HCT116 (cell line): ENCODE data around the gene CCDC92B. TPM values are rescaled to one million over a fixed set of nuclear protein-coding genes. Genes with fewer than 3 reads are reported as not detected.

Experiments used
- ATAC-seq: fragments of 200-7000 bp; cut with Tn5 transposase; 2 replicates; pipeline ENCODE4 v1.9.1; 2020; ENCODE audit warnings: mild to moderate bottlenecking, moderate library complexity
- BruUV-seq: library from RNA; stranded (reverse); fragments of 400-500 nt; replicated peaks from 2 replicates; lab custom pipeline; 2021; lab: Mats Ljungman, UMichigan
- CTCF ChIA-PET: fragments of 300-600 bp; sonication (Branson Sonifier 250); formaldehyde crosslinking; loops from one replicate; lab custom pipeline; 2021; ENCODE audit warnings: antibody characterized with exemption; lab: Charles Lee
- POLR2A ChIA-PET: fragments of 300-600, 350-600 bp; sonication (Branson Sonifier 250); formaldehyde crosslinking; loops from one replicate; lab custom pipeline; 2021; ENCODE audit warnings: antibody characterized with exemption; lab: Charles Lee
- RAD21 ChIA-PET, 2 experiments: fragments of 300-600 bp; sonication (Branson Sonifier 250); formaldehyde crosslinking; loops; one replicate each; lab custom pipeline; 2023; ENCODE audit warnings: low total read pairs in 2 of 2; ENCODE audit not compliant: uncharacterized antibody in 2 of 2, unreplicated experiment in 2 of 2, low non-redundant PET in 1 of 2; lab: Charles Lee
- DNase-seq: peaks from one replicate; pipeline ENCODE4 v3.0.0-alpha.2; 2010; ENCODE audit warnings: low read depth, low spot score
- H2AFZ ChIP-seq: fragments of 200-600 bp; shearing (Covaris generic), sonication (generic); 2 replicates; pipeline ENCODE4 v1.6.1; 2017; ENCODE audit warnings: low read depth, mixed run types, mixed read lengths, antibody characterized with exemption, low read length; ENCODE audit not compliant: poor library complexity, severe bottlenecking
- H3K27ac ChIP-seq: 2 replicates; pipeline ENCODE4 v1.5.1; 2012; ENCODE audit warnings: low read depth, low read length
- H3K27me3 ChIP-seq: fragments of 200-600 bp; sonication (generic); 2 replicates; pipeline ENCODE4 v1.6.1; 2016; ENCODE audit warnings: mixed run types, low read length, mixed read lengths; ENCODE audit not compliant: insufficient read depth
- H3K36me3 ChIP-seq, 2 experiments: fragments of 200-500 bp in 1 of 2; fragments of 200-600 bp in 1 of 2; sonication (Bioruptor generic) in 1 of 2; sonication (generic) in 1 of 2; 2 replicates each; pipeline versions ENCODE4 v1.5.1 to v1.6.1; 2014 to 2016; ENCODE audit warnings: low read length in 2 of 2, inconsistent platforms in 1 of 2, mixed read lengths in 1 of 2, mixed run types in 1 of 2; ENCODE audit not compliant: insufficient read depth in 2 of 2, control insufficient read depth in 1 of 2
- H3K4me1 ChIP-seq, 2 experiments: fragments of 200-600 bp in 1 of 2; sonication (generic) in 1 of 2; 2 replicates each; pipeline versions ENCODE4 v1.5.1 to v1.6.1; 2012 to 2017; ENCODE audit warnings: low read length in 2 of 2, inconsistent platforms in 1 of 2, mild to moderate bottlenecking in 1 of 2, mixed read lengths in 1 of 2, mixed run types in 1 of 2, moderate library complexity in 1 of 2; ENCODE audit not compliant: insufficient read depth in 2 of 2, control insufficient read depth in 1 of 2
- H3K4me2 ChIP-seq: fragments of 200-600 bp; sonication (generic); 2 replicates; pipeline ENCODE4 v1.6.1; 2017; ENCODE audit warnings: mixed run types, low read length, mixed read lengths
- H3K4me3 ChIP-seq, 2 experiments: fragments of 200-600 bp in 1 of 2; sonication (generic) in 1 of 2; replicated peaks in 1 of 2; 2 replicates each; pipeline ENCODE4 v1.5.1; 2011 to 2016; ENCODE audit warnings: low read length in 2 of 2, control low read depth in 1 of 2, low read depth in 1 of 2, mild to moderate bottlenecking in 1 of 2, mixed read lengths in 1 of 2, mixed run types in 1 of 2
- H3K79me2 ChIP-seq: fragments of 200-600 bp; sonication (generic); 2 replicates; pipeline ENCODE4 v1.6.1; 2017; ENCODE audit warnings: mild to moderate bottlenecking, mixed run types, low read length, moderate library complexity, mixed read lengths; ENCODE audit not compliant: insufficient read depth
- H3K9ac ChIP-seq: fragments of 200-600 bp; sonication (generic); 2 replicates; pipeline ENCODE4 v1.6.1; 2016; ENCODE audit warnings: low read length, mixed read lengths
- H3K9me2 ChIP-seq: fragments of 200-600 bp; sonication (generic), shearing (Covaris generic); 2 replicates; pipeline ENCODE4 v1.6.1; 2017; ENCODE audit warnings: mixed run types, mild to moderate bottlenecking, moderate library complexity; ENCODE audit not compliant: insufficient read depth
- H3K9me3 ChIP-seq, 2 experiments: fragments of 200-500 bp in 1 of 2; fragments of 200-600 bp in 1 of 2; sonication (Bioruptor generic) in 1 of 2; sonication (generic) in 1 of 2; 2 replicates each; pipeline ENCODE4 v1.6.1; 2014 to 2017; ENCODE audit warnings: low read length in 2 of 2, mixed read lengths in 2 of 2, inconsistent platforms in 1 of 2, low read depth in 1 of 2, mild to moderate bottlenecking in 1 of 2, mixed run types in 1 of 2, moderate library complexity in 1 of 2; ENCODE audit not compliant: control insufficient read depth in 1 of 2, insufficient read depth in 1 of 2
- H4K20me1 ChIP-seq: fragments of 200-600 bp; sonication (generic), shearing (Covaris generic); 2 replicates; pipeline ENCODE4 v1.6.1; 2017; ENCODE audit warnings: mixed run types, mild to moderate bottlenecking, moderate library complexity; ENCODE audit not compliant: insufficient read depth
- CEBPB ChIP-seq: IDR thresholded peaks from 2 replicates; pipeline ENCODE4 v1.6.1; 2012; ENCODE audit warnings: low read depth
- EZH2 ChIP-seq: fragments of 200-600 bp; sonication (generic); IDR thresholded peaks from 2 replicates; pipeline ENCODE4 v1.6.1; 2017; ENCODE audit warnings: antibody characterized with exemption, mixed run types
- EZH2phosphoT487 ChIP-seq: fragments of 200-600 bp; IDR thresholded peaks from 2 replicates; pipeline ENCODE4 v1.6.1; 2018; ENCODE audit warnings: antibody characterized with exemption, borderline replicate concordance
- POLR2A ChIP-seq: IDR thresholded peaks from 2 replicates; pipeline ENCODE4 v1.7.0; 2011; ENCODE audit warnings: borderline replicate concordance; ENCODE audit not compliant: insufficient read depth, insufficient read length; ENCODE audit errors: extremely low read depth
- RAD21 ChIP-seq: IDR thresholded peaks from 2 replicates; pipeline ENCODE4 v1.6.1; 2012; ENCODE audit warnings: low read depth, mild to moderate bottlenecking
- intact Hi-C: fragments of 100-400 bp; cut with micrococcal nuclease; formaldehyde crosslinking; loops from 2 replicates; pipeline ENCODE4 v1.10.0; 2022
- total RNA-seq: library from RNA; stranded (reverse); gene quantifications from one replicate; pipeline ENCODE4 v1.2.1, GENCODE V29; 2021; ENCODE audit not compliant: unreplicated experiment
- TF ChIP-seq, protein P1 (sequence below), 3 experiments: fragments of 200-600 bp in 1 of 3; sonication (generic) in 1 of 3; IDR thresholded peaks in 2 of 3; conservative IDR thresholded peaks in 1 of 3; 2 replicates each; pipeline ENCODE4 v1.5.1; 2012 to 2017; ENCODE audit warnings: low read depth in 2 of 3, low read length in 2 of 3, antibody characterized with exemption in 1 of 3, borderline replicate concordance in 1 of 3, control low read depth in 1 of 3, mild to moderate bottlenecking in 1 of 3, mixed read lengths in 1 of 3, mixed run types in 1 of 3, moderate library complexity in 1 of 3; ENCODE audit not compliant: insufficient read depth in 1 of 3
- TF ChIP-seq, protein P2 (sequence below): IDR thresholded peaks from 2 replicates; pipeline ENCODE4 v1.6.1; 2012

The CCDC92B gene
- total RNA-seq, 1 experiment from 2014 or later, result 0.17 TPM

DNA sequence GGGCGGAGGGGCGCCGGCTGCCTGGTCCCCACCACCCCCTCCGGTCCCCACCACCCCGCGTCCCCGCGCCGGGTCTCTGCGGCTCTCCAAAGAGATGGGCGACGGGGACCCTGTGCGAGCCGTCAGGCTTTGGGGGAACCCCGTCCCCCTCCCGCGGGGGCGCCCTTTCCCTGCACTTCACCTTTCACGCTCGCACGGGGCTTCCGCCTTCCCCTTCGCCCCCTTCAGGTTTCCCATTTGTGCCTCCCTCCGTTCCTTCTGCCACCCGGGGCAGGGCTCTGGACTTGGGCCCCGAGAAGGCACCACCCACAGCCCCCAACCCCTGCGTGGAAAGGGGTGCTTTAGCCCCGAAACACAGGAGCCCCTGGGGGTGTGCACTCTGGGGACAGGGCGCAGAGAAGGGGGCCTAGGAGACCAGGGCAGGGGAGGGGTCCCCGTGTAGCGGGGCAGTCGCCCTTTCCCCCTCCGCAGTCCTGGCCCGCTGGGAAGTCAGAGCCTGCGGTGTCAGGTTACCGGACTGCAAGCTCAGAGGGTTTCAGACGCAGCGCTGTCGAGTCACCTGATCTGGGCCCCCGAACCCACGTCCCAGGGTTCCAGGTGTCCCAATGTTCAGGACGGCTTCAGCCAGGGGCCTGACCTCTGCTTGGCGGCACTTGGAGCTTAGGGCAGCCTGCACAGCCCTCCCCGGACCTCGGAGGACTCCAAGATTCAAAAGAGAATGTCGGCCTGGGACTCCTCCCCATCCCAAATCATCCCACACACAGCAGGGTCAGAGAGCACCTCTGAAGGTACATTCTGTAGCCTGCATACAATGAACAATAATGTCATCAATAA is 6.7 kb upstream of the CCDC92B start:
- intact Hi-C loops, result no loop called here
- Histone ChIP-seq H4K20me1 (no peaks in the 10 kb centered on the region), H3K4me3 (peak overlapping the region; percentile 46 to 61), H3K4me1 (peaks cover 4 to 15% of the 10 kb centered on the region in 2 experiments), H3K27ac (peak overlapping the region; percentile 22; the same call in 1 of the 2 replicates)
- POLR2A ChIA-PET, result interaction anchor here (0.6 to 1.2 kb wide), 2 partner anchors 12 to 31 kb away, joined by 3 read pairs; no protein-coding TSS in a partner anchor
- peak; percentile 69 for ATAC-seq
- TF ChIP-seq, protein P1, sequence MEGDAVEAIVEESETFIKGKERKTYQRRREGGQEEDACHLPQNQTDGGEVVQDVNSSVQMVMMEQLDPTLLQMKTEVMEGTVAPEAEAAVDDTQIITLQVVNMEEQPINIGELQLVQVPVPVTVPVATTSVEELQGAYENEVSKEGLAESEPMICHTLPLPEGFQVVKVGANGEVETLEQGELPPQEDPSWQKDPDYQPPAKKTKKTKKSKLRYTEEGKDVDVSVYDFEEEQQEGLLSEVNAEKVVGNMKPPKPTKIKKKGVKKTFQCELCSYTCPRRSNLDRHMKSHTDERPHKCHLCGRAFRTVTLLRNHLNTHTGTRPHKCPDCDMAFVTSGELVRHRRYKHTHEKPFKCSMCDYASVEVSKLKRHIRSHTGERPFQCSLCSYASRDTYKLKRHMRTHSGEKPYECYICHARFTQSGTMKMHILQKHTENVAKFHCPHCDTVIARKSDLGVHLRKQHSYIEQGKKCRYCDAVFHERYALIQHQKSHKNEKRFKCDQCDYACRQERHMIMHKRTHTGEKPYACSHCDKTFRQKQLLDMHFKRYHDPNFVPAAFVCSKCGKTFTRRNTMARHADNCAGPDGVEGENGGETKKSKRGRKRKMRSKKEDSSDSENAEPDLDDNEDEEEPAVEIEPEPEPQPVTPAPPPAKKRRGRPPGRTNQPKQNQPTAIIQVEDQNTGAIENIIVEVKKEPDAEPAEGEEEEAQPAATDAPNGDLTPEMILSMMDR (IDR thresholded peaks at IDR 0.05 in 2 of 3, conservative IDR thresholded peaks at IDR 0.05 in 1 of 3; ENCODE audit: borderline replicate concordance in 1 of 3, insufficient read depth in 1 of 3, low read depth in 2 of 3, low read length in 2 of 3), result no peak
- TF ChIP-seq POLR2A (no peak), RAD21 (no peak), EZH2 (no peak), EZH2phosphoT487 (no peak), CEBPB (no peak)
- TF ChIP-seq, protein P2, sequence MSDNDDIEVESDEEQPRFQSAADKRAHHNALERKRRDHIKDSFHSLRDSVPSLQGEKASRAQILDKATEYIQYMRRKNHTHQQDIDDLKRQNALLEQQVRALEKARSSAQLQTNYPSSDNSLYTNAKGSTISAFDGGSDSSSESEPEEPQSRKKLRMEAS, result no peak
- TF ChIP-seq, all 23 proteins: peak for 0
- no peaks in the 10 kb centered on the region for H3K9me3 ChIP-seq
- DNase-seq, result no peak
- RAD21 ChIA-PET, result no interaction called here
- CTCF ChIA-PET, result no interaction called here
- H3K9ac ChIP-seq, result peak overlapping the region; percentile 30; the same call in 1 of the 2 replicates
- H2AFZ ChIP-seq, result no peak overlapping the region
- no TSS peak for BruUV-seq
- H3K4me2 ChIP-seq, result peak overlapping the region; percentile 91
- no peaks in the 10 kb centered on the region for H3K9me2 ChIP-seq
- H3K27me3 ChIP-seq, result no peaks in the 10 kb centered on the region
- H3K36me3 ChIP-seq, result no peaks in the 10 kb centered on the region
- H3K79me2 ChIP-seq, result no peaks in the 10 kb centered on the region
